Body of pancreas (tissue), 4 donors: ENCODE data around the gene FKBP3.

Source experiments
- CTCF ChIP-seq, 7 experiments: fragments of 450-650 bp in 4 of 7; fragments of 200-600 bp in 3 of 7; sonication (generic) in 3 of 7; IDR thresholded peaks; one replicate each; pipeline ENCODE4 v1.5.1; 2016 to 2019; ENCODE audit warnings: antibody characterized with exemption in 7 of 7
- POLR2A ChIP-seq, 3 donors: fragments of 450-650 bp; IDR thresholded peaks; one replicate each; pipeline ENCODE4 v1.6.1; 2016; ENCODE audit warnings: antibody characterized with exemption in 3 of 3, mild to moderate bottlenecking in 2 of 3

- no peak for TF ChIP-seq CTCF (IDR thresholded peaks at IDR 0.05)
- no peak for TF ChIP-seq POLR2A (IDR thresholded peaks at IDR 0.05)
Observed at GRCh38 chr14:45084946-45085346, 49.3 kb downstream of the FKBP3 start.
